ENCODE data around the gene LDB3. TPM values are rescaled to one million over a fixed set of nuclear protein-coding genes. Genes with fewer than 3 reads are reported as not detected.

The LDB3 gene
- total and polyA plus RNA-seq, 2 of the 4 experiments (the other 2 are of a cell fraction) = 0.36 to 2.6 TPM

- Histone ChIP-seq H3K27me3 (ENCODE audit: control insufficient read depth, insufficient read depth, low read length) (no peaks in the 10 kb centered on the region), H3K79me1 (ENCODE audit: low read depth in 1 of 2, low read length in 2 of 2) (peaks cover 15 to 37% of the 10 kb centered on the region in 2 experiments), H2BK20ac (ENCODE audit: low read depth, low read length) (no peak overlapping the region), H2AFZ (replicated peaks; ENCODE audit: low read length, poor library complexity) (no peak overlapping the region), H4K91ac (ENCODE audit: insufficient read depth, low read depth, low read length) (no peak overlapping the region), H2AK9ac (replicated peaks; ENCODE audit: low read depth, low read length, poor library complexity) (no peak overlapping the region), H3K4me2 (ENCODE audit: low read depth, low read length) (no peak overlapping the region), H3K36me3 (ENCODE audit: control insufficient read depth, insufficient read depth, low read length) (no peaks in the 10 kb centered on the region), H4K8ac (ENCODE audit: low read depth in 2 of 2, low read length in 2 of 2) (no peak overlapping the region), H3K9me1 (ENCODE audit: insufficient read depth, low read length) (peaks cover 13% of the 10 kb centered on the region), H3K9me3 (ENCODE audit: control insufficient read depth, insufficient read depth, low read length) (no peaks in the 10 kb centered on the region), H3K4me1 (ENCODE audit: control insufficient read depth, insufficient read depth, low read length) (peaks cover 4% of the 10 kb centered on the region), H3K14ac (replicated peaks; ENCODE audit: low read depth, low read length) (no peak overlapping the region), H3K18ac (ENCODE audit: low read depth, low read length) (no peak overlapping the region), H3K23ac (ENCODE audit: low read depth, low read length) (peak overlapping the region; percentile 52; the same call in 1 of the 2 replicates), H3K4ac (ENCODE audit: low read depth, low read length) (no peak overlapping the region; the same call in 1 of the 2 replicates), H2BK15ac (ENCODE audit: low read depth, low read length) (no peak overlapping the region), H3K9ac (ENCODE audit: low read depth, low read length) (no peak overlapping the region), H3K56ac (ENCODE audit: extremely low read depth, insufficient read depth, low read length) (no peak overlapping the region), H2BK5ac (ENCODE audit: low read depth, low read length, poor library complexity, severe bottlenecking) (no peak overlapping the region), H4K20me1 (ENCODE audit: insufficient read depth, low read length) (no peaks in the 10 kb centered on the region), H3K27ac (ENCODE audit: insufficient read depth, low read length) (no peak overlapping the region), H2BK120ac (ENCODE audit: low read depth, low read length) (no peak overlapping the region), H4K5ac (ENCODE audit: low read depth, low read length) (no peak overlapping the region), H3K4me3 (ENCODE audit: insufficient read depth, low read depth, low read length) (no peak overlapping the region), H2AK5ac (ENCODE audit: low read depth, low read length) (no peak overlapping the region)
- in situ Hi-C loops (cut with MboI; ENCODE audit: low sequenced_read_pairs) (no loop called here), intact Hi-C loops (cut with micrococcal nuclease) (no loop called here), dilution Hi-C loops (cut with HindIII; ENCODE audit: low sequenced_read_pairs, unreplicated experiment) (no loop called here)
- DNase-seq (no peak), ATAC-seq (ENCODE audit: low read depth) (no peak)
- POLR2A ChIA-PET (ENCODE audit: unreplicated experiment) = interaction anchor here (0.6 kb wide), 1 partner anchor 9 kb away, joined by 13 read pairs; no protein-coding TSS in a partner anchor
- CTCF ChIA-PET = interaction anchor here (0.6 kb wide), 1 partner anchor 26 kb away, joined by 3 read pairs; no protein-coding TSS in a partner anchor
- BruUV-seq (replicated peaks) = no TSS peak
- TF ChIP-seq CTCF (conservative IDR thresholded peaks at IDR 0.05; ENCODE audit: low read depth, low read length) = no peak
- TF ChIP-seq RAD21 (IDR thresholded peaks at IDR 0.05; ENCODE audit: low read length) = no peak
- TF ChIP-seq NFE2L2 (IDR thresholded peaks at IDR 0.05; ENCODE audit: low read depth, low read length) = no peak
- peak; percentile 26; the same call in 1 of the 2 replicates for TF ChIP-seq CEBPB (IDR thresholded peaks at IDR 0.05; ENCODE audit: low read depth, low read length)
- 95% methylated on average over 3 of the region's 9 CpGs; no CpG with 5 or more reads in 1 of the 2 experiments for WGBS, 2 experiments (ENCODE audit: extremely low coverage in 2 of 2, insufficient read length in 1 of 2)
These were observed 81.5 kb downstream of the LDB3 start for GRCh38 chr10:86749854-86750253.

Data from IMR-90 (cell line).